Neural progenitor cell (in vitro differentiated cells): ENCODE results near the gene RER1.

Source experiments
- EZH2 ChIP-seq: fragments of 200-600 bp; sonication (generic); IDR thresholded peaks from 2 replicates; pipeline ENCODE4 v1.6.1; 2017; ENCODE audit warnings: antibody characterized with exemption, mild to moderate bottlenecking, moderate library complexity
- EZH2phosphoT487 ChIP-seq: fragments of 200-600 bp; sonication (generic); IDR thresholded peaks from 2 replicates; pipeline ENCODE4 v1.6.1; 2017; ENCODE audit warnings: antibody characterized with exemption
- TF ChIP-seq, protein P1 (sequence below): fragments of 200-600 bp; sonication (generic); IDR thresholded peaks from 2 replicates; pipeline ENCODE4 v1.5.1; 2017; ENCODE audit warnings: antibody characterized with exemption, mild to moderate bottlenecking

DNA sequence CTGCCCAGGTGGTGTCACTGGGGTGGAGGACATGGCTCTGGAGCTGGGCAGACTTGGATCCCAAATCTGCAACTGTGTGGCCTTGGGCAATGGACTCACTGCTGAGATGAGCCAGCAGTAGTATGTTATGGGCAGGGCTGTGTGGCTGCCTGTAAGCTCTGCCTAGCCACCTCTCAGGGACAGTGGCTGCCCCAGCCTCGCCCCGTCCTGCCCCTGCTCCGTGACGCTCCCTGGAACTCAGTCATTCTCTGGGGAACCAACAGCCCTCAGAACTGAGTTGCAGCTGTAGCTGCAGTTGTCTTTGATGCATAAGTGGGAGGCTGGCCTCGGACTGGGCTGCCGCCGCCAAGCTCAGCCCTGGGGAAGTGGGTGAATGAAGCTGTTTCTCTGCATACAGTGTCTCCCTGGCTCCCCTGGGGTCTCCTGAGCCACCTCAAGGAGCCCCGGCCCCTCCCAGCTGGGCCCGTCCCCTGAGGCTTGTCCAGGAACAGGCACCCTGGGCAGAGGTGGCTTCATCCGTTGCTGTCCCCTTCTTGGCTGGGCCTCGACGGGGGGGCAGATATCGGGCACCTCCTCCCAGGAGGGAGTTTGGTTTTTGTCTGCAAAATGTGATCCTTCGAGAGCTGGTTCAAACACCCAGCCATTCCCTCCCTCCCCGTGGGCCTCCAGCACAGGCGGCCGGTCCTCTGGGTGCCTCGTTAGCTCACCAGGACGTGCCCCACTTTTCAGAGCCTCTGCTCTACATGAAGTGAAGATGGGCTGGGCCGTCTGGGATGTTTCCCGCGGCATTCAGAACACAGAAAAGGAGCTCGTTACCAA, 58.2 kb downstream of the RER1 start:
- TF ChIP-seq, protein P1, sequence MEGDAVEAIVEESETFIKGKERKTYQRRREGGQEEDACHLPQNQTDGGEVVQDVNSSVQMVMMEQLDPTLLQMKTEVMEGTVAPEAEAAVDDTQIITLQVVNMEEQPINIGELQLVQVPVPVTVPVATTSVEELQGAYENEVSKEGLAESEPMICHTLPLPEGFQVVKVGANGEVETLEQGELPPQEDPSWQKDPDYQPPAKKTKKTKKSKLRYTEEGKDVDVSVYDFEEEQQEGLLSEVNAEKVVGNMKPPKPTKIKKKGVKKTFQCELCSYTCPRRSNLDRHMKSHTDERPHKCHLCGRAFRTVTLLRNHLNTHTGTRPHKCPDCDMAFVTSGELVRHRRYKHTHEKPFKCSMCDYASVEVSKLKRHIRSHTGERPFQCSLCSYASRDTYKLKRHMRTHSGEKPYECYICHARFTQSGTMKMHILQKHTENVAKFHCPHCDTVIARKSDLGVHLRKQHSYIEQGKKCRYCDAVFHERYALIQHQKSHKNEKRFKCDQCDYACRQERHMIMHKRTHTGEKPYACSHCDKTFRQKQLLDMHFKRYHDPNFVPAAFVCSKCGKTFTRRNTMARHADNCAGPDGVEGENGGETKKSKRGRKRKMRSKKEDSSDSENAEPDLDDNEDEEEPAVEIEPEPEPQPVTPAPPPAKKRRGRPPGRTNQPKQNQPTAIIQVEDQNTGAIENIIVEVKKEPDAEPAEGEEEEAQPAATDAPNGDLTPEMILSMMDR: no peak
- TF ChIP-seq EZH2phosphoT487: no peak
- TF ChIP-seq EZH2: no peak
